Endothelial cell of hepatic sinusoid (primary cell): ENCODE measurements around the gene THOC6.

Experiments used
- in situ Hi-C: cut with HindIII; loops from 2 replicates; pipeline ENCODE4 v1.10.0; 2017; ENCODE audit warnings: low sequenced_read_pairs

THOC6 gene

GRCh38 chr16:2991566-2992261 lies 32.1 kb upstream of the THOC6 start:
- in situ Hi-C loops, result no loop called here

GRCh38 chr16:2992383-2993081 lies 31.3 kb upstream of the THOC6 start:
- in situ Hi-C loops, result no loop called here

DNA sequence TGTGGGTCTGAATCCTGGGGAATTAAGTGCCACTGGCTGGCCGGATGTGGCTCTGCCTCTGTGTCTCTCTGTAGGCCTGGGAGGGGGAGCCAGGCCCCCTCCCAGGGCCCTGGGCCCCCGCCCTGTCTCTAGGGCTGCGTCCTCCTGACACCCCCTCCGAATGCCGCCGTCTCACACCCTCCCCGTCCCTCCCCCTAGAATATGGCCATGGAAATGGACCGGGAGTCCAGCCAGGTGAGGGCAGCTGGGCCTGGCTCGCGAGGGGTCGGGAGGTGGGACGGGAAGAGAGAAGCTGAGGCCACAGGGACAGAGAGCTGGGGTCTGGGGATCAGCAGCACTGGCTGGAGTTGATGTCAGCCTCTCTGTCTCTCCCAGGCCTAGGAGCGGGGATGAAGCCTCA lies 27.5 kb upstream of the THOC6 start:
- in situ Hi-C loops, result no loop called here

- in situ Hi-C loops, result no loop called here
These were observed 23.9 kb upstream of the THOC6 start for GRCh38 chr16:2999929-3000328.

DNA sequence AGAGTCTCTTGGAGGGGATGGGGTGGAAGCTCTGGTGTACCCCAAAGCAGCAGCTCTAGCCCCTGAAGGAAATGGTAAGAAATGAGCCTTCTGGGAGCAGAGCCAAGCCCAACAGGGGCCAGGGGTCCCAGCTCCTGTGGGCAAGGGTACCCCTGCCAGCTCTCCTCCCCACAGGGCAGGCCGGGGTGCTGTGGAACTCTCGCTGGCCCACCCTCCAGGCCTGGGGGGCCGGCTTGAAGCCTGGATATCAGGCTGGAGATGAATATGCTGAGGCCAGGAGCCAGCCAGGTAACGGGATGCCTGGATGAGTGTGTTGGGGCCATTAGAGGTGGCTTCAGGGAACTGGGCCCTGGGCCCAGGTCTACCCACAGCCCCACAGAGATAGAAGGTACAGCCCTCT lies 23.3 kb upstream of the THOC6 start:
- in situ Hi-C loops, result no loop called here

GRCh38 chr16:3001316-3001715 lies 22.5 kb upstream of the THOC6 start:
- in situ Hi-C loops, result no loop called here

DNA sequence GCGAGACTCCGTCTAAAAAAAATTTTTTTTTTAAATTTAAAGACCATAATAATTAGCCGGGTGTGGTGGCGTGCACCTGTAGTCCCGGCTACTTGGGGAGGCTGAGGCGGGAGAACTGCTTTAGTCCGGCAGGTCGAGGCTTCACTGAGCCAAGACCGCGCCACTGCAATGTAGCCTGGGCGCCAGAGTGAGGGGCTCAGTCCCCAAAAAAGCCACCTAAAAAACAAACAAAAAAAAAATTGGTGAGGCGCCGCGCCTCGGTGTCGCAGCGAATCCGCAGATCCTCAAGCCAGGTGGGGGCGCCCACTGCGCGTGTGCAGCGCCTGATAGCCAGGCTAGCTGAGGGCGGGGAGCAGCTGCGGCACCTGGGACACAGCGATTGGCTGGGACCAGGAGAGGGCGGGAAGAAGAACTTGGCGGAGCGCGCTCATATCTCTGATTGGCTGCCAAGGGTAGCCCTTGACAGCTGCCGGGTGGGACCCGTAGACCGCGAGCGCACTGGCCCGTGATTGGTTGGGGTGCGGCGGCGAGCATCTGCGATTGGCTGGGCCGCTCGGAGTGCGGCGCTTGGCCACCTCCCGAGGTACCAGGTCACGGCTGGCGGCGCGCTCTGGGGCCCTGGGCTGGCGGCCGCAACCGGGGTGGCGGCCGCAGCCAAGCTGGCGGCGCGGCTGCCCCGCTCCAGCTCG lies 20.1 kb upstream of the THOC6 start:
- in situ Hi-C loops, result no loop called here

- in situ Hi-C loops, result no loop called here
These were observed 19.5 kb upstream of the THOC6 start for GRCh38 chr16:3004319-3004718.

DNA sequence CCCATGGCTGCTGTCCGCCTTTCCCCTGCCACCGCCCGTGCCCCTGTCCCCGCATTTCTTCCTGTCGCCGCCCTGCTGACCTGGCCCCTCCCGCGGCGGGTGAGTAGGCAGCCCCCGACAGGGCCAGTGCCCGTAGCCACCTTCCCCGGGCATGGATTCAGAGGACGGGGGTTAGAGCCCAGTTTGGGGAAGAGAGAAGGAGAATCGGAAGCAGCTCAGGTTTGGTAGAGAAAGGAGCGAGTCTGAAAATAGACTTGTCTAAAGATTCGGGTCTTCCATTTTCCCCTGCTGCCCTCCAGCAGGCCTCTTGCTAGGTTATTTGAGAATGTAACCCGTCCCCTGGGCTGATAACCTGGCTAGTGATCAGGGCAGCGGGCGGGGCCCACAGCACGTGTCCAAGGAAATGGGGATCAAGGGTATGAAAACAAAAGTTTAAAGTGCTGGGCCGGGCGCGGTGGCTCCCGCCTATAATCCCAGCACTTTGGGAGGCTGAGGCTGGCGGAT lies 19.0 kb upstream of the THOC6 start:
- in situ Hi-C loops, result no loop called here

DNA sequence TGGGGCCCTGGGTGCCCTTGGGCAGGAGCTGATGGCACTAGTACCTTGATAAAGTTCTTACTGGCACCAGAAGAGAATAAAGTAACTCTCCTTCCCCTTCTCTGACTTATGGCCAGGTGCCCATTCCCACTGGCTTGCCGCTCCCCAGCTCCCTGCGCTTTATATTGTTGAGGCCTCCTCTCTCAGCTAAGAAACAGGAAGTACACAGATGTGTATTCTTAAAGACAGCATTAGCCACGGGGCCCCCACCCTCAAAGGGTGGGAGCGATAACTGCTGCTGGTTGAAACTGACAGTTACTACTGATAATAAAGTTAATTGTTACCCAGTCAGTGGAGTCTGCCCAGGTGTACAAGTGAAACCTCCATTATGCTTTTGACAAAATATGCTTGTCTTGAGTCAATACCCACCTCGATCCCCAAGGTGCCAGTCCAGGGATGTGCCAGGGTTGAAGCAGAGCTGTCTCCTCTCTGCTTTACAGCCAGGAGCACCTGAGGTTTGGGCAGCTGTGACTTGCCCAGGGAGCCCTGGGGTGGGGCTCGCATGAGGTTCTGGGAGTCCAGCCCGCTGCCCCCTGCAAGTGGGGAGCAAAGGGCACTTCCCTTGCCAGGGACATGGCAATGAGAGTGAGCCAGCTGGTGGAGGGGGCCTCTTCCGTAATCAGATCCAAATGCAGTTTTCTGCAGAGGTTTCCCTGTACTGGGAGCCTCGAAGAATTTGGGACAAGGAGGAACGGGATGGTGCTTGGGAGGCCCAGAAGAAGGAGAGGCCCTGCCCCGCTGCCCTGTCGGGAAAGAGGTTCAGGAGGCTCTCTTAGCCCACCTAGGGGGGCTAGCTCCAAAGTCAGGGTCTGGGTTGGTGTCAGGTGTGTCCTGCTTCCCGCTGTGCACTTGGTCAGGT lies 16.5 kb upstream of the THOC6 start:
- in situ Hi-C loops, result no loop called here

GRCh38 chr16:3007957-3008689 lies 15.7 kb upstream of the THOC6 start:
- in situ Hi-C loops, result no loop called here

GRCh38 chr16:3008690-3009037 lies 15.2 kb upstream of the THOC6 start:
- in situ Hi-C loops, result no loop called here

DNA sequence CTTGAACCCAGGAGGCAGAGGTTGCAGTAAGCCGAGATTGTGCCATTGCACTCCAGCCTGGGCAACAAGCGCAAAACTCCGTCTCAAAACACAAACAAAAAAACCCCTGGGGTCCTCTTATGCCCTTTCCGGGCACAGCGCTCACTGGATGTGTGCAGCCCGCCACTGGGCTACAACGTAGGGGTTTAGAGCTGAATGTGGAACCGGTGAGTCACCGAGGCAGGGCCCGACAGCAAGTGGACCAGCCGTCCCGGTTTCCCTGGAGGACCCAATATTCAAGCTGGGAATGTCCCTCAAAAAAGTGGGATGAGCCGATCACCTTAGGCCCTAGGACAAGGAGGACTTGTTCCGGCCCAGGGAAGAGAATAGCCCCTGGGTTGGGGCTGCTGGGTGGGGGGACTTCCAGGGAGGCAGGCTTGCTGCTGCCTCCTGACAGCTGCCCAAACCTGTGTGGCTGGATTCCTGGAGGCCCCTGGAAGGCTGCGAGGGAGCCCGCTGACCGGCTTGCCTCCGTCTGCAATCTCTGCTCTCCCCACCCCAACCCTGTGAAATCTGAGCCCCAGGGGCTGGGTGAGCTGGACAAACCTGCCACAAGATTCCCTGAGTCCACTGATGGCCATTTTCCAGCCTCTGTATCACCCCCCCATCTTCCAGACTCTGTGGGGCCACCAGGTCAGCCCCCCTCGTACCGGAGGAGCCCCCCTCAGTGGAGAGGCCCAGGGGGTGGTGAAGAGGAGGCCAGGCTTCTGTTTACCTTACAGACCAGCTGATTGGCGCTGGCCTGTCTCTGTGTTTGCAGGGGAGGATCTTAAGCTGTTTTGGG lies 14.1 kb upstream of the THOC6 start:
- in situ Hi-C loops, result no loop called here

GRCh38 chr16:3010510-3010909 lies 13.3 kb upstream of the THOC6 start:
- in situ Hi-C loops, result no loop called here

DNA sequence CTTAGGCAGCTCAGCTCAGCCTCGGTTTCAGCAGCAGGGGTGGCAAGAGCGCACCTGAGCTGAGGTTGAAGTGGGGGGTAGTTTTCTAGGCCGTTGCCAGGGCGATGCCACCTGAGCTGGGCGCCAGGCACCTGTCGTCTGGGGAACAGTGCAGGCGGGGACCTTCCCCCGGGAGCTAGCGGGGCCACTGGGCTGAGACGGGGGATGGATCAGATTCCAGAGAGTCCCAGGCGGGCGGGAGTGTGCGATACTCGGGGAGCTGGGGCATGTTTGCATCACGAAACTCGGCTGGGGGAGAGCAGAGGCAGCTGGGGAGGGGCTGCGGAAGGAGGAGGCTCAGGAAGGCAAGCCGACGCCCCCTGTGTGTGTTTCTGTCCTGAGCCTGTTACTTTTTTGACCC lies 11.6 kb upstream of the THOC6 start:
- in situ Hi-C loops, result no loop called here

- in situ Hi-C loops, result no loop called here
These were observed 10.9 kb upstream of the THOC6 start, which contains the start of gene CLDN9 for GRCh38 chr16:3012828-3013420. CLDN9 (plus strand) TSS chr16:3012923; CDS start chr16:3013363, 440 bp downstream.

DNA sequence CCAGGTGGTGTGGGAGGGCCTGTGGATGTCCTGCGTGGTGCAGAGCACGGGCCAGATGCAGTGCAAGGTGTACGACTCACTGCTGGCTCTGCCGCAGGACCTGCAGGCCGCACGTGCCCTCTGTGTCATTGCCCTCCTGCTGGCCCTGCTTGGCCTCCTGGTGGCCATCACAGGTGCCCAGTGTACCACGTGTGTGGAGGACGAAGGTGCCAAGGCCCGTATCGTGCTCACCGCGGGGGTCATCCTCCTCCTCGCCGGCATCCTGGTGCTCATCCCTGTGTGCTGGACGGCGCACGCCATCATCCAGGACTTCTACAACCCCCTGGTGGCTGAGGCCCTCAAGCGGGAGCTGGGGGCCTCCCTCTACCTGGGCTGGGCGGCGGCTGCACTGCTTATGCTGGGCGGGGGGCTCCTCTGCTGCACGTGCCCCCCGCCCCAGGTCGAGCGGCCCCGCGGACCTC lies 10.3 kb upstream of the THOC6 start:
- in situ Hi-C loops, result no loop called here

GRCh38 chr16:3013998-3014690 lies 9.7 kb upstream of the THOC6 start:
- in situ Hi-C loops, result no loop called here
